Subcutaneous adipose tissue (tissue), 4 donors: ENCODE data around the gene FOXN3. TPM values are rescaled to one million over a fixed set of nuclear protein-coding genes. Genes with fewer than 3 reads are reported as not detected.

Experiments used
- total RNA-seq, 4 donors: library from RNA; depleted of rRNA; stranded (reverse); fragments of >200 nt; gene quantifications; one replicate each; pipeline ENCODE4 v1.1.0, GENCODE V29; 2016
- TF ChIP-seq, protein P1 (sequence below): fragments of 450-650 bp; IDR thresholded peaks from one replicate; pipeline ENCODE4 v1.5.1; 2016; ENCODE audit warnings: low read depth, mild to moderate bottlenecking, control low read depth, antibody characterized with exemption, moderate library complexity

FOXN3 gene
- total RNA-seq, 4 donors from 2014 or later = 153 to 173 (median 171) TPM

DNA sequence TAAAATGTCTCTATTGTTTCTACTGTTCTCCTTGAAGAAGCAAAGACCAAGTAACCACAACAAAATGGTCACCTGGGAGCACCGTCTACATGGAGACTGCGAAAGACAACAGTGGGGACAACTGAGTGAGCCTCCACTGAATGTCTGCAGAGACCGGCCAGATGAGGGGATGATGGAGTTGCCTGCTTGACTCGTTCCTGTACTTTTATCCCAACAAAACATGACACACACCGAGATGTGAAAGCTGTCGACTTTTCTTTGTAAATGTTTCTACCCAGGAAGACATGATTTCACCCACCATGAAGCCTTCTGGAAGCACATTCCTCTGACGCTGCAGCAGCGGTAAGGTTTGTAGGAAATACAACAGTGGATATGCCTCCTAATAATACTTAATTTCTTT, 66.9 kb downstream of the FOXN3 start:
- TF ChIP-seq, protein P1, sequence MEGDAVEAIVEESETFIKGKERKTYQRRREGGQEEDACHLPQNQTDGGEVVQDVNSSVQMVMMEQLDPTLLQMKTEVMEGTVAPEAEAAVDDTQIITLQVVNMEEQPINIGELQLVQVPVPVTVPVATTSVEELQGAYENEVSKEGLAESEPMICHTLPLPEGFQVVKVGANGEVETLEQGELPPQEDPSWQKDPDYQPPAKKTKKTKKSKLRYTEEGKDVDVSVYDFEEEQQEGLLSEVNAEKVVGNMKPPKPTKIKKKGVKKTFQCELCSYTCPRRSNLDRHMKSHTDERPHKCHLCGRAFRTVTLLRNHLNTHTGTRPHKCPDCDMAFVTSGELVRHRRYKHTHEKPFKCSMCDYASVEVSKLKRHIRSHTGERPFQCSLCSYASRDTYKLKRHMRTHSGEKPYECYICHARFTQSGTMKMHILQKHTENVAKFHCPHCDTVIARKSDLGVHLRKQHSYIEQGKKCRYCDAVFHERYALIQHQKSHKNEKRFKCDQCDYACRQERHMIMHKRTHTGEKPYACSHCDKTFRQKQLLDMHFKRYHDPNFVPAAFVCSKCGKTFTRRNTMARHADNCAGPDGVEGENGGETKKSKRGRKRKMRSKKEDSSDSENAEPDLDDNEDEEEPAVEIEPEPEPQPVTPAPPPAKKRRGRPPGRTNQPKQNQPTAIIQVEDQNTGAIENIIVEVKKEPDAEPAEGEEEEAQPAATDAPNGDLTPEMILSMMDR = no peak

DNA sequence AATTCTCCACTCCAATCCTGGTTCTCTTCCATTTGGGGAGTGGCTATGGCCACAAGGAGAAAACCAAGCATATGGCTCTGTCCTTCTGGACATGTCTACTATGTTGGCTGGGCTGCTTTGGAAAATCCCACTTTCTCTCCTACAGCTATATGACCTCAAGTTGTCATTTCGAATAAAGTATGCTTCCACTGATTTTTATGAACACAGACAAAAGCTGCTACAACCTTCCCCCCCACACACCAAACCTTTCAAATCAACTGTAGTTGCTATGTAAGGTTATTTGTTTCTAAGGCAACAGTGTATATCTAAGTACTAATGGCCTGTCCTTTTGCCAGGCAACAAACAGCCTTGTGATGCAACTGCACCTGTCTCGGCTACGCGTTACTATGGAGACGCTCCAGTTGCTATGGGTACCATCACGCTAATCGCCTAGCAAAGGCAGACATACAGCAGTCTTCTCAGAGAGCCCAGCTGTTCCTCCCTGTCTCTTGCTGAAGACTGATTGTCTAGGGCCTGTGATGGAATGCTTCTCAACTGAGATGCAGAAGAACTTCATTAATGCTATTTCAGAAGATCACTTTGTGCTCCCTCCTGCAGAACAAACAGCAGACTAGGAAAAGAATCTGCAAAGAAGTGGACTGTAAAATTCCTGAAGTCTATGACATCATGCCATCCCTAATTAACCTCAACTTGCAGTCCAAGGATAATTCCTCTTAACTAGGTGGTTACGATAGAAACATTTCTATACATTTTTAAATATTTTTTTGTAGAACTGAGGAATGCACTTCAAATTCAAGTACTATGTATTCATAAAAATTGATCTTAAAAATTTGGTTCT, 67.6 kb downstream of the FOXN3 start:
- TF ChIP-seq, protein P1 = no peak

DNA sequence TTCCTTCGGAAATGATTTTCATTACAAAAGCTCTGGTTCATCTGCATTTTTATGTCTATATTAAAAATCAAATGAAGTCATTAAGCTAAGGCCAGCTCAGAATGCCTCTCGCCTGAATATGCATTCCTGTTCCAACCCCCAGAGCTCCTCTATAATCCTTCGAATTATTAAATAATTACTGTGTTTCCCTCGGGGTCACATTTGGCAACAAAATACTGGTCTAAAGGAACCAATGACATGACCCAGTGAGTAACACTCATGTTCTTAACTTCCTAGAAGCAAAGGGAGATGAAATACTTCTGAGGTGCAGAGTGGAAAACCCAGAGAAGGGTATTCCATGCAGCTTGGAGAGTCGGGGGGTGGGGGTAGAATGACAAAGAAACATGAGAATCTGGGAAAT, 68.3 kb downstream of the FOXN3 start:
- TF ChIP-seq, protein P1 = no peak

GRCh38 chr14:89347885-89348284, 69.1 kb downstream of the FOXN3 start:
- TF ChIP-seq, protein P1 = no peak

GRCh38 chr14:89344920-89345254, 72.1 kb downstream of the FOXN3 start:
- TF ChIP-seq, protein P1 = no peak

DNA sequence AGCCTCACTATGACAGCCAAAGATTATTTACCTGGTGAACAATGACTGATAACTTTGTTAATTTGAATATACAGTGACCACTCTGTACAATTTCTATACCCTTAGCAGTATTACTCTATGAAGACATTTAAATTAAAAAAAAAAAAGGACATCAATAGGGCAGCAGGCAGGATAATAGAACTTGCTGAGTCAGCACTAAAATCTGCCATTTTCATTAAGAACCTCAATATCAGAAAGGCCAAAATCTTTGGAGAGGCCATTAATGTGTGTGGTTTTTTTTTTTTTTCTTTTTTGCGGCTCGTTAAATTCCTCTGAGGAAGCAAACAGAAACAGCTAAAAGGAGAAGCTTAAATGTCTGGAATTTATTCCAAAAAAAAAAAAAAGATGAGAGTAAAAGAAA, 73.7 kb downstream of the FOXN3 start:
- TF ChIP-seq, protein P1 = no peak

- TF ChIP-seq, protein P1 = no peak
Measured at GRCh38 chr14:89342049-89342448, 75.0 kb downstream of the FOXN3 start.
